Lower lobe of right lung (tissue), 2 donors: Measurements from ENCODE around the gene DNAAF5. TPM values are rescaled to one million over a fixed set of nuclear protein-coding genes. Genes with fewer than 3 reads are reported as not detected.

Experiments used
- ATAC-seq, 2 donors: fragments of 200-7000 bp; cut with Tn5 transposase; one replicate each; pipeline ENCODE4 v1.9.1; 2020 to 2022; ENCODE audit warnings: mild to moderate bottlenecking in 2 of 2, moderate library complexity in 2 of 2
- DNase-seq: peaks from one replicate; pipeline ENCODE4 v3.0.0-alpha.2; 2020
- H3K27ac ChIP-seq: fragments of 200-600 bp; one replicate; pipeline ENCODE4 v1.8.0; 2022
- H3K27me3 ChIP-seq: fragments of 200-600 bp; one replicate; pipeline ENCODE4 v1.8.0; 2022; ENCODE audit warnings: low read depth
- H3K36me3 ChIP-seq: fragments of 200-600 bp; one replicate; pipeline ENCODE4 v1.8.0; 2022; ENCODE audit warnings: mild to moderate bottlenecking
- H3K4me1 ChIP-seq: fragments of 200-600 bp; one replicate; pipeline ENCODE4 v1.8.0; 2022
- H3K4me3 ChIP-seq: fragments of 200-600 bp; one replicate; pipeline ENCODE4 v1.8.0; 2022; ENCODE audit warnings: mild to moderate bottlenecking
- H3K9me3 ChIP-seq: fragments of 200-600 bp; one replicate; pipeline ENCODE4 v1.8.0; 2022
- CTCF ChIP-seq: fragments of 200-600 bp; IDR thresholded peaks from one replicate; pipeline ENCODE4 v1.8.0; 2022; ENCODE audit warnings: antibody characterized with exemption, mild to moderate bottlenecking
- intact Hi-C: fragments of 100-400 bp; cut with DNase I; formaldehyde crosslinking; loops from one replicate; pipeline ENCODE4 v1.11.0; 2022
- total RNA-seq: library from RNA; stranded (reverse); fragmentation: NEBNext Ultra II Directional; extraction: Animal tissue kit (Norgen Biotek cat#: 25700); gene quantifications from one replicate; pipeline ENCODE4 v1.2.1, GENCODE V29; 2021
- donor health status: DM: no; HTN: yes; CAD: no; lungs with severe emphysema.

DNAAF5 gene
- total RNA-seq, 1 donor from 2014 or later = 22.4 TPM

- Histone ChIP-seq H3K27ac (no peak overlapping the region), H3K4me1 (no peaks in the 10 kb centered on the region), H3K36me3 (peaks cover 58% of the 10 kb centered on the region), H3K4me3 (no peak overlapping the region), H3K9me3 (no peaks in the 10 kb centered on the region), H3K27me3 (no peaks in the 10 kb centered on the region)
- DNase-seq (peak; percentile 27), ATAC-seq (no peak)
- intact Hi-C loops = no loop called here
- no peak for TF ChIP-seq CTCF
These were observed 54.0 kb downstream of the DNAAF5 start for GRCh38 chr7:780516-780915.

GRCh38 chr7:781186-781849 is 54.8 kb downstream of the DNAAF5 start:
- no peak for TF ChIP-seq CTCF
- no peak overlapping the region for H3K27ac ChIP-seq
- ATAC-seq (no peak), DNase-seq (peak; percentile 28)
- H3K9me3 ChIP-seq = no peaks in the 10 kb centered on the region
- no peaks in the 10 kb centered on the region for H3K27me3 ChIP-seq
- intact Hi-C loops = no loop called here
- no peak overlapping the region for H3K4me3 ChIP-seq
- H3K36me3 ChIP-seq = peaks cover 60% of the 10 kb centered on the region
- H3K4me1 ChIP-seq = no peaks in the 10 kb centered on the region

- no peak for ATAC-seq
- TF ChIP-seq CTCF = no peak
- Histone ChIP-seq H3K9me3 (no peaks in the 10 kb centered on the region), H3K4me3 (no peak overlapping the region), H3K27ac (no peak overlapping the region), H3K4me1 (no peaks in the 10 kb centered on the region), H3K36me3 (peaks cover 53% of the 10 kb centered on the region), H3K27me3 (no peaks in the 10 kb centered on the region)
- DNase-seq = peak; percentile 41
- intact Hi-C loops = no loop called here
These were observed 55.5 kb downstream of the DNAAF5 start for GRCh38 chr7:781936-782529.

- no peak for TF ChIP-seq CTCF
- intact Hi-C loops = no loop called here
These were observed 56.4 kb downstream of the DNAAF5 start for GRCh38 chr7:782718-783449.

GRCh38 chr7:783556-784490 is 57.3 kb downstream of the DNAAF5 start:
- Histone ChIP-seq H3K4me1 (no peaks in the 10 kb centered on the region), H3K27ac (no peak overlapping the region), H3K27me3 (no peaks in the 10 kb centered on the region), H3K9me3 (no peaks in the 10 kb centered on the region), H3K36me3 (peaks cover 41% of the 10 kb centered on the region), H3K4me3 (no peak overlapping the region)
- no peak for TF ChIP-seq CTCF
- intact Hi-C loops = no loop called here
- ATAC-seq (no peak), DNase-seq (peak; percentile 27)

More at GRCh38 chr7:782718-783449, 56.4 kb downstream of the DNAAF5 start:
- H3K4me3 ChIP-seq = no peak overlapping the region
- no peak overlapping the region for H3K27ac ChIP-seq
- ATAC-seq (peak in 1 of 2 donors; percentile 16), DNase-seq (no peak)
- peaks cover 50% of the 10 kb centered on the region for H3K36me3 ChIP-seq
- H3K27me3 ChIP-seq = no peaks in the 10 kb centered on the region
- no peaks in the 10 kb centered on the region for H3K4me1 ChIP-seq
- H3K9me3 ChIP-seq = no peaks in the 10 kb centered on the region
